NCI-H2196 treated with DMSO at 0.1 percent for 48 hours (cell line): ENCODE results near the gene KLK13.

Experiments
- DNase-seq: peaks from one replicate; lab custom pipeline; 2025; ENCODE audit not compliant: unreplicated experiment; lab: John Stamatoyannopoulos, UW

The KLK13 gene

GRCh38 chr19:51091895-51092873, 27.3 kb upstream of the KLK13 start:
- no peak for DNase-seq

GRCh38 chr19:51091126-51091525, 26.2 kb upstream of the KLK13 start:
- DNase-seq, result no peak

- no peak for DNase-seq
These were observed 25.6 kb upstream of the KLK13 start for GRCh38 chr19:51090471-51090870.

GRCh38 chr19:51089786-51090185, 24.9 kb upstream of the KLK13 start:
- DNase-seq, result no peak

GRCh38 chr19:51086153-51086850, 21.4 kb upstream of the KLK13 start:
- no peak for DNase-seq

GRCh38 chr19:51084505-51084904, 19.6 kb upstream of the KLK13 start:
- no peak for DNase-seq

GRCh38 chr19:51083783-51084182, 18.9 kb upstream of the KLK13 start:
- no peak for DNase-seq

GRCh38 chr19:51083181-51083580, 18.3 kb upstream of the KLK13 start:
- DNase-seq, result no peak

- no peak for DNase-seq
These were observed 17.7 kb upstream of the KLK13 start, which contains the start of gene KLK14 for GRCh38 chr19:51082611-51083010. KLK14 (minus strand) TSS chr19:51082887; CDS start chr19:51082614, 273 bp downstream.

- no peak for DNase-seq
These were observed 16.6 kb upstream of the KLK13 start for GRCh38 chr19:51081476-51081875.

GRCh38 chr19:51079481-51080110, 14.7 kb upstream of the KLK13 start:
- DNase-seq, result no peak

- no peak for DNase-seq
These were observed 13.8 kb upstream of the KLK13 start for GRCh38 chr19:51078731-51079130.

- DNase-seq, result no peak
These were observed 13.2 kb upstream of the KLK13 start for GRCh38 chr19:51078104-51078503.

- DNase-seq, result no peak
These were observed 11.8 kb upstream of the KLK13 start for GRCh38 chr19:51076631-51077213.

GRCh38 chr19:51075998-51076397, 11.1 kb upstream of the KLK13 start:
- no peak for DNase-seq

- DNase-seq, result no peak
These were observed 6.2 kb upstream of the KLK13 start for GRCh38 chr19:51071095-51071405.

GRCh38 chr19:51070334-51071094, 5.6 kb upstream of the KLK13 start:
- DNase-seq, result no peak

- DNase-seq, result no peak
These were observed 1.7 kb upstream of the KLK13 start for GRCh38 chr19:51066393-51067186.

GRCh38 chr19:51065221-51065960, 499 bp upstream of the KLK13 start:
- DNase-seq, result no peak
